Left renal cortex interstitium (tissue), 4 donors: ENCODE results near the gene UNC79. TPM values are rescaled to one million over a fixed set of nuclear protein-coding genes. Genes with fewer than 3 reads are reported as not detected.

Experiments
- DNase-seq, 4 donors: peaks; one replicate each; pipeline ENCODE4 v3.0.0-alpha.2; 2013; ENCODE audit warnings: low read depth in 4 of 4, low spot score in 2 of 4, missing footprints in 1 of 4
- polyA plus RNA-seq, 4 donors: library from polyadenylated mRNA; unstranded; fragments of 120-200 nt; gene quantifications; one replicate each; pipeline ENCODE4 v1.2.1, GENCODE V29; 2013; ENCODE audit not compliant: insufficient read length in 4 of 4

The UNC79 gene
- polyA plus RNA-seq, 4 donors: 0.75 to 1.5 (median 1.1) TPM

DNA sequence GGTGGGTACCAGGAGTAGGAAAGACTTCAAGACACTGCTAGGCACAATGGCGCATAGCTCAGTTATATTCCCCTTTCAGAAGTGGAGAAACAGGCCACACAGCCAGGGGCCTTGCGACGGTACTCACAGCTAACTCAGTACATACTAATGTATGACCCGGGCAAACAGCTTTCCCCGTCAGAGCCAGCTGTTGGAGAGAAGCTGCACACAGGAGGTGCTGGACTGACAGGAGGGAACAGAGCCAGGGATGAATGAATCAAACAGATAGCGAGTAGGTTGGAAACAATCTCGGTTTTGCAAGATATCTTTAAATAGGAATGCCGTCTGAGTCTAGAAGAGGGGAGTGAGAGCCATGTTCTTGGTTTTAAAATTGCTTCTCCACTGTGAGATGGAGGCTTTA is 312.0 kb downstream of the UNC79 start:
- DNase-seq: no peak

DNA sequence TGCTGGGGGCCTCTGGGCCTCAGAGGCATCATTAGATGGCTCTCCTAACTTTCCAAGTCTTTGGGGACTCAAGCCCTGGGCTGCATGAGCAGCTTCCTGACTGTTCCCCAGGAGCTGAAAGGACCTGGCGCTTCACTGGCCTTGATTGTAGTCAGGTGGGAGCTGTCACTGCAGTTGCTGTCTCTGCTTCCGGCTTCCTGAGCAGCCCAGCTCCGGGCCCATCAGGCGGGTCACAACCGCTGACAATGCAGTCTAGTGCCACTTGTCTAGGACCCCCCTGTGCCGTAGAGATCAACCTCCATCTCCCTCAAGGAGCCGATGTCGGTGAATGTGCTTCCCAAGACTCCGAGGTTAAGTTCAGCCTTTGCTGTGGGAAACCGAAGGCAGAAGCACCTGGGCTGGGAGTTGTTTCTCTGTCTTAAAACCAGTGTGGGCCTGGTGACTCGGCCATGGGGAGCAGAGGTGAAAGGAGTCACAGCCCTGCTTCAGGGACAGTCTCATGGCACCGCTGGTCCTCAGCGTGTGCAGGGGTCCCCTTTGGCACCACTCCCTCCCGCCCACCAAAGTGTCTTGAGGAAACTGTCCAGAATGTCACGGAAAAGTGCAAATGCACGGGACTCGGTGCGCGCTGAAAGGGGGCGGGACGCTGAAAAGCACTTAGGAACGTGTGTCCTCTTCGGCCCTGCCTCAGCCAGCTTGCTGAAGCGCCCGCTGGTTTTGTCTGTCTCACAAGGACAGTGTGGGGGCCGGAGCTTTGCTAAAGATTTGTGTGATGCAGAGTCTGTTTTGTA is 312.7 kb downstream of the UNC79 start:
- DNase-seq: no peak

DNA sequence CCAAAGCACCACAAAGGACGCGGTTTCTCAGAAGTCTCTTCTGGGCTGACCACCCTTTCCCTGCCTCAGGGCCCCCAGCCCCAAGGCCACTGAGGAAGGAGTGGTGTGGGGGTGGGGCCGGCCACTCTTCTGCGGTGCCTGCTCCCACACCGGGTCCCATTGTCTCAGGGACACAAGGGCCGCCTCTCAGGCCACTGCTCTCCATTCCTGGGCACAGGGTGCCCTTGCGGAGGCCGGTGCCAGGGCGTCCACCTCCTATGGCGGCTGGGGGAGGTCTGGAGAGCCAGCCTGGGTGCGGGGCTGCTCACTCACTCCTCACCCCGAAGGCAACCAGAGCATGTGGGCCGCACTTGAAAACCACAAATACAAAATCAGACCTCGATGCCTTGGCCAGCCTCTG is 313.4 kb downstream of the UNC79 start:
- DNase-seq: no peak

DNA sequence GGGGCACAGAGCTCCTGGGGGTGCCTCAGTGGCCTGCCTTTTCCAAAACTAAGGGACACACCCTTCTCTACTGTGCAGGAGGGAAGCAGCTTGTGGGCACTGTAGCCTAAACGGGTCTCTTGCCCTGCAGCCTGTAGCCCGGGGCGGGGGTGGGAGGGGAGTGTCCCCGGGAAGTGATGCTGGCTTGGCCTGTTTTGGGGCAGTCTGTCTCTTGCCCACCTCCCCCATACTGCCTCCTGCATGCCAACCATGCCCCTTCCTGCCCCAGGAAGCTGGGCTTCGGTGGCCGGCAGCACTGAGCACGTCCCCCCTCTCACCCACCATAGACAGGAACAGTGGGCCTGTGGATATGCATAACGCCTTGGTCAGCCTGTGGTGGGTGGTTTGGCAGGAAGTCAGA is 314.1 kb downstream of the UNC79 start:
- no peak for DNase-seq

DNA sequence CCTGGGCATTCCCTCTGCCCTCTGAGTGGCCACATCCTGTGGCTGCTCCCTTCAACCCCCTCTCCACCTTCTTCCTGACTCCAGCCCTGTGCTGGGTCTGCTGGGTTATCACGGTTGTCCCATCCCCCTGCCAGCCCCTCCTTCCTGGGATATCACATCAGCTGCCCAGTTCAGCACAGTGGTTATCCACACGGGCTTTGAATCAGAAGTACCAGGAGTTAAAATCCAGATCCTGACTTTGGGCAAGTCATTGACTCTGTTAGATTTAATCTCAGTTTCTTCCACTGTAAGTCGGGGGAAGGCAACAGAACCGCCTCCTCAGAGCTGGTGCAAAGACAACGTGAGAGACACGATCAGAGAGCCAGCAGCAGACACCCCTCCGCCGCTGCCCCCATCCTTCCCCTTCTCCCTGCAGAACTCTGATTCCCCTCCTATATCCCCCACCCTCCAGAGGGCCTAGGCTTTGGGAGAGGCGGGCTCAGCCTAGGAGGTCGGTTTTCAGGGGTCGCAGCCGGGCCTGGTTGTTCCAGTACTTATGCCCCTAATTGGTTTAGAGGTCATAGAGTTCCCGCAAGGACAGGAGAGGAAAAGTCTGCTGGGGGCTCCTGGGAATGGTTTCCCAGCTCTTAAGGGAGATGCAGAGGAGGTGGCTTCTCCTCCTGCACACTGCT is 315.0 kb downstream of the UNC79 start:
- DNase-seq: no peak

DNA sequence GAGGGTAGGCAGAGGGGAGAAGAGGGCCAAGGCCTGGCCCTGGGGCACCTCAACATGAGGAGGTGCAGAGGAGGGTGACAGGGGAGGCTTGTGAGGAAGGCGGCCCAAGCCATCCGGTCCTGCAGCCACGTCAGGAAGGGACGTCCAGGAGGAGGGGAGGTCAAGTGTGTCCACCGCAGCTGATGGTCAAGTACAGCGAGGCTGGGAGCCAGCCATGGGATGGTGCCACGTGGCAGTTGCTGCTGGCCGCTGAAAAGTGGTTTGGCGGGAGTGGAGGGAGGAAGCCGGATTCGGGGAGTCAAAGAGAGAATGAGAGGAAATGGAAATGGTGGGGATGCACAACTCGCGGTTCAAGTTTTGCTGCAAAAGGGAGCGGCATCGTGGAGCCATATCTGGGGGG is 316.4 kb downstream of the UNC79 start:
- DNase-seq: no peak

DNA sequence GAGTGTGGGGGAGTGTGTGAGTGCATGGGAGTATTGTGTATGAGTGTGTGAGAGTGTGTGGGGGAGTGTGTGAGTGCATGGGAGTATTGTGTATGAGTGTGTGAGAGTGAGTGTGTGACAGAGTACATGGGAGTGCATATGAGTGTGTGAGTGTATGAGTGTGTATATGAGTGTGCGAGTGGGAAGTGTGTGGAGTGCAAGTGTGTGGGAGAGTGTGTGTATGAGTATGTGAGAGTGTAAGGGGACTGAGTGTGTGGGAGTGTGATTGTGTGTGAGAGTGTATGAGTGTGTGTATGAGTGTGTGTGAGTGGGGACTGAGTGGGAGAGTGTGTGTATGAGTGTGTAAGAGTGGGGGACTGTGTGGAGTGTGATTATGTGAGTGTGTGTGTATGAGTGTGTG is 316.8 kb downstream of the UNC79 start:
- no peak for DNase-seq

DNA sequence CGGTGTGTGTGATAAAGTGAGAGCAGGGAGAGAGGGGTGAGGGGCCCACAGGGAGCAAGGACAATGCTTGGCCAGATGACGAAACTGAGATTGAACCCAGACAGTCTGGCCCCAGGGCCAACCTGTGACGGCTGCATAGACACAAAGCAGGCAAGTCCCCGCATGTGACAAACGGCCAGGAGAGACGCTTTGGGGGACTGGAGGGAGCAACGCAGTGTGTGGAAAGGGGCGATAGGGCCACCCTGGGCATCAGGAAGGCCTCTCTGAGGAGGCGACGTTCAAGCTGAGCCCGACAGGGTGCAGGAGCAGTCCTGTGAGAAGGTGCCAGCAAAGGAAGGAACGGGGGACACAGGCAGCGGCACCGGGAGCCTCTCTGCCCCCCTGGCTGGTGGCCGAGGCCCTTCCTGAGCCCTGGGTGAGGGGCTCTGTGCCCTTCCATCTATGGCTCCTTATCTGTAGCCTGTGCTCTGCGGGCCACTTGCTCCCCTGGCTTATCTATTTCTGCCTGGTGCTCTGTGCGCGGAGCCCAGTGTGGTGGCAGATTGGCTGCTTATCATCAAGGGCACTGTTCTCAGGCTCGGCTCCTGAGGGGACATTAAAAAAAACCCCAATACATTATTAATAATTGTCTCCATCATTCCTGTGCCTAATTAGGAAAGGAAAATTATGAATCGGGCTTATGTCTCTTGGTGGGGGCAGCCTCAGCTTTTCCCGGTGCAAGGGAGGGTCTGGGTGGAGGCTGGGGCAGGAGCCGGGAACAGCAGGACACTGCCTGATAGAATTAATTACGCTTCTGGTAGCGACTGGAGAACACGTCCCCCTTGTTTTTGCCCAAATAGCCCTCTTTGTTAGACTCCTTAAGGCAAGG is 317.7 kb downstream of the UNC79 start:
- no peak for DNase-seq

DNA sequence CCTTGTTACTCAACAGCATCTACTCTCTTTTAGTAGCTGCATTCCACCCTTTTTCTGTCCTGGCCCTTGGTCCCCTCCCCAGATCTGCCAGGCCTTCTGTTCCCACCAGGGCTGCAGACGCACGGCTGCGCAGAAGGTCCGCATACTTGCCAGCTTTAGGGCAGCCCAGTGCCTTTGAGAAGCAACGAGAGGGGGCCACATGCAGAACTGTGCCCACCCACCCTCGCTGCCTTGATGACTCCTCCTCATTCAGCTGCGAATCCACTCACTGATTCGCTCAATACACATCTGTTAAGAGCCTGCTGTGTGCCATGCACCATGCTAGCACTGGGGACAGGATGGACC is 318.3 kb downstream of the UNC79 start:
- DNase-seq: no peak

DNA sequence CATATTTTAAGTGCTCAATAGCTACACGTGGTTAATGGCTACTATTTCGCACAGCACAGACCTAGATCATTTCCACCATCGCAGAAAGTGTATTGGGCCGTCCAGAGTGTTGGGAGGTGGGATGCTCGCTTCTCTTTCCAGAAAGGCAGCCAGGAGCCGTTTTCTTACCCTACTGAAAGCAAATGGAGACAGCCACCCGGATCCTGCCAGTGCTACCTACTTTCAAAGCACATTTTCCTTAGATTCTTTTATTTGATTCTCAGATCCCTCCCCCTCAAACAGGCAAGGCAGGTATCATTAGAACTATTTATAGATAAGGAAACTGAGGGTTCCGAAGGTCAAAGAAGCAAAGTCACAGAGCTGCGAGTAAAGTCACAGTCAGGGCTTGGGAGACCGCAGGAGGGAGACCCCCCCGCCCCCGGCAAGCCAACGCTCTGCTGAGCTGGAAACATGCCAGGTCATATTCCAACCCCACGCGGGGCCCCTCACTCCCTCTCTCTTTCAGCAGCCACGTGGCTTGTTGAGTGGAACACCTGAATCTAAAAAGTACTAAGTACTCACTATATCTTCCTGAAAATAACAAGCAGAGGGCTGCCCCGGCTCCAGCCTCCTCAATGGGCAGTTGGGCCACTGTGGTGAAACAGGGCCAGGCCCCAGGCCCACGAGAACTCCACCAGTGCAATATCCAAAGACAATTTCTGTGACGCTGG is 321.4 kb downstream of the UNC79 start:
- DNase-seq: no peak

DNA sequence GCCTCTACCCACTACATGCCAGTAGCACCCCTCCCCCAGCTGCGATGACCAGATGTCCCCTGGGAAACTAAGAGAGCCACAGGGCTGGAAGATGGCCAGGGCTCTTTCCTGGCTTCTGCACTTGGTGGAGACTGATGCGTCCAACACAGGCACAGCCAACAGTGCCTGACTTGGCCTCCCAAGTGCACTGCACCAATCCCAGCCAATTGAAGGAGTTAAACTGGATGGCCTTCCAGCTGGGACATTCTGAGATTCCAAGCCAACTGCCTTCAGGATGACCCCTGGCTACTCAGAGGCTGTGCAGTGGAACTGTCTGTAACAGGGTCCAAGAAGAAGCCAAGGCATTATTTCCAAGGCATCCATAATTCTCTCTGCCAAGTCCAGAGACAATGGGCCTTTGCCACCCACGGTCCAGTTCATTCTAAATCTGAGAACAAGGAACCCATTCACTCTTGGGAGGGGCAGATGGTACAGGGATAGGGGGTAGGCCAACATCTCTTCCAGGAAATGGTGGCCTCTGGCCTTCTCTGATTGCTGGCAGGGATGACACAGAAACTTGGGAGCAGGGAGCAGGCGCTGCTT is 322.3 kb downstream of the UNC79 start:
- DNase-seq: no peak

DNA sequence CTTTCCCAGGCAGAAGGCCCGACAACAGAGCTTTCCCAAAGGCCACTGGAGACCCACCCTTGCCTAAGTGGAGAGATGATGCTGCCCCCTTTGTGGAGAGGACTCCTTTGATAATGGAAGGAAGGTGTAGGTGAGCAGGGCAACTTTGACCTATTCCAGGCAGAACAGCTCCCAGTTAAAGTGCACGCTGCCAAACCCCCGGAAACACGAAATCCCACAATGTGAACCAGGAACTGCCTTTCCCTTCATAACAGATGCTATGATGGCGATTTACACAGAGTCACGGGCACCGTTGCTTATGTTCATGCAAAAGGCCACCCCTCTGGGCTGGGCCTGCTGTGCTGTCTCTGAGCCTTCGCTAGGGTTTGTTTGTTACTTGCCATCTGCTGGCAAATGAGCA is 322.9 kb downstream of the UNC79 start:
- DNase-seq: no peak

DNA sequence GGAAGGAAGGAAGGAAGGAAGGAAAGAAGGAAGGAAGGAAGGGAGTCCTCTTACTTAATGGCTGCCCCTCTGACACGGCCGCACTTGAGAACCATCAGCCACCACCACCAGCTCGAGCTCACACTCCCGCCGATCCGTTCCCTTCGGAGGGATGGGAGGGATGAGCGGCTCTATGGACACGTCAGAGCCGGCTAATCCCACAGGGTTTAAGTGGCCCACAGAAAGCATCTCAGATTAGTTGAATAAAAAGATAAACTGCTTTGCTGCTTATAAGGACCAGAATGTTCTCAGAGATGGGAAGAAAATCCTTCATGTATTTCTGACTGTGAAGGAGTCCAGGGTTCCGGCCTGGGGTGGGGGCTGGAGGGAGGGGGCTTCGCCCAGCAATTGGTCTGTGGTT is 326.5 kb downstream of the UNC79 start:
- no peak for DNase-seq

Other genes starting within 250 kb of the UNC79 start
- 10 to 100 TPM; 37.2 to 46.0 (median 43.7) TPM for gene MOAP1, start 246.0 kb upstream of the UNC79 start, polyA plus RNA-seq
- gene LYSET, start 245.6 kb upstream of the UNC79 start, polyA plus RNA-seq: 10 to 100 TPM; 34.2 to 42.5 (median 39.4) TPM
- 10 to 100 TPM; 17.5 to 20.9 (median 19.6) TPM for gene GON7, start 223.9 kb upstream of the UNC79 start, polyA plus RNA-seq
- gene UBR7, start 223.7 kb upstream of the UNC79 start, polyA plus RNA-seq: 10 to 100 TPM; 35.4 to 43.1 (median 36.6) TPM
- gene BTBD7, start 97.9 kb upstream of the UNC79 start, polyA plus RNA-seq: 10 to 100 TPM; 42.6 to 59.2 (median 49.0) TPM
- 1 to 10 TPM in 1 of 4 donors, under 1 TPM in 3; 0.33 to 1.3 (median 0.42) TPM for gene COX8C, start 83.8 kb upstream of the UNC79 start, polyA plus RNA-seq